Glutamatergic neuron (in vitro differentiated cells): Measurements from ENCODE around the gene IFNGR2. TPM values are rescaled to one million over a fixed set of nuclear protein-coding genes. Genes with fewer than 3 reads are reported as not detected.

ENCODE experiments used
- DNase-seq: peaks from one replicate; pipeline ENCODE4 v3.0.0; 2022
- H3K27ac Mint-ChIP-seq: one replicate; pipeline ENCODE4 v1.8.0; 2020; ENCODE audit warnings: mild to moderate bottlenecking, mixed read lengths, inconsistent platforms; ENCODE audit not compliant: unreplicated experiment
- H3K27me3 Mint-ChIP-seq: one replicate; pipeline ENCODE4 v1.8.0; 2020; ENCODE audit warnings: mild to moderate bottlenecking, moderate library complexity, mixed read lengths, inconsistent platforms; ENCODE audit not compliant: unreplicated experiment
- H3K36me3 Mint-ChIP-seq: one replicate; pipeline ENCODE4 v1.8.0; 2020; ENCODE audit warnings: mild to moderate bottlenecking, mixed read lengths, inconsistent platforms; ENCODE audit not compliant: unreplicated experiment
- H3K4me1 Mint-ChIP-seq: one replicate; pipeline ENCODE4 v1.8.0; 2020; ENCODE audit warnings: mild to moderate bottlenecking, low read depth, mixed read lengths, inconsistent platforms; ENCODE audit not compliant: unreplicated experiment
- H3K4me3 Mint-ChIP-seq: one replicate; pipeline ENCODE4 v1.8.0; 2020; ENCODE audit warnings: mild to moderate bottlenecking, mixed read lengths, inconsistent platforms; ENCODE audit not compliant: unreplicated experiment
- H3K9me3 Mint-ChIP-seq: one replicate; pipeline ENCODE4 v1.8.0; 2020; ENCODE audit warnings: mild to moderate bottlenecking, moderate library complexity, mixed read lengths, inconsistent platforms; ENCODE audit not compliant: unreplicated experiment
- total RNA-seq: library from RNA; stranded (reverse); fragmentation: NEBNext Ultra II Directional; extraction: Animal tissue kit (Norgen Biotek cat#: 25700); gene quantifications from one replicate; pipeline ENCODE4 v1.2.1, GENCODE V29; 2021; ENCODE audit not compliant: unreplicated experiment
- TF ChIP-seq, protein P1 (sequence below): fragments of 200-600 bp; sonication (generic); IDR thresholded peaks from one replicate; pipeline ENCODE4 v1.5.0; 2021; ENCODE audit not compliant: partially characterized antibody, unreplicated experiment

IFNGR2 gene
- total RNA-seq, 1 donor from 2014 or later = 9.6 TPM

- H3K27me3 Mint-ChIP-seq = peaks cover 2% of the 10 kb centered on the region
- TF ChIP-seq, protein P1, sequence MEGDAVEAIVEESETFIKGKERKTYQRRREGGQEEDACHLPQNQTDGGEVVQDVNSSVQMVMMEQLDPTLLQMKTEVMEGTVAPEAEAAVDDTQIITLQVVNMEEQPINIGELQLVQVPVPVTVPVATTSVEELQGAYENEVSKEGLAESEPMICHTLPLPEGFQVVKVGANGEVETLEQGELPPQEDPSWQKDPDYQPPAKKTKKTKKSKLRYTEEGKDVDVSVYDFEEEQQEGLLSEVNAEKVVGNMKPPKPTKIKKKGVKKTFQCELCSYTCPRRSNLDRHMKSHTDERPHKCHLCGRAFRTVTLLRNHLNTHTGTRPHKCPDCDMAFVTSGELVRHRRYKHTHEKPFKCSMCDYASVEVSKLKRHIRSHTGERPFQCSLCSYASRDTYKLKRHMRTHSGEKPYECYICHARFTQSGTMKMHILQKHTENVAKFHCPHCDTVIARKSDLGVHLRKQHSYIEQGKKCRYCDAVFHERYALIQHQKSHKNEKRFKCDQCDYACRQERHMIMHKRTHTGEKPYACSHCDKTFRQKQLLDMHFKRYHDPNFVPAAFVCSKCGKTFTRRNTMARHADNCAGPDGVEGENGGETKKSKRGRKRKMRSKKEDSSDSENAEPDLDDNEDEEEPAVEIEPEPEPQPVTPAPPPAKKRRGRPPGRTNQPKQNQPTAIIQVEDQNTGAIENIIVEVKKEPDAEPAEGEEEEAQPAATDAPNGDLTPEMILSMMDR = no peak
Observed at GRCh38 chr21:33401630-33401992, 1.6 kb upstream of the IFNGR2 start.

DNA sequence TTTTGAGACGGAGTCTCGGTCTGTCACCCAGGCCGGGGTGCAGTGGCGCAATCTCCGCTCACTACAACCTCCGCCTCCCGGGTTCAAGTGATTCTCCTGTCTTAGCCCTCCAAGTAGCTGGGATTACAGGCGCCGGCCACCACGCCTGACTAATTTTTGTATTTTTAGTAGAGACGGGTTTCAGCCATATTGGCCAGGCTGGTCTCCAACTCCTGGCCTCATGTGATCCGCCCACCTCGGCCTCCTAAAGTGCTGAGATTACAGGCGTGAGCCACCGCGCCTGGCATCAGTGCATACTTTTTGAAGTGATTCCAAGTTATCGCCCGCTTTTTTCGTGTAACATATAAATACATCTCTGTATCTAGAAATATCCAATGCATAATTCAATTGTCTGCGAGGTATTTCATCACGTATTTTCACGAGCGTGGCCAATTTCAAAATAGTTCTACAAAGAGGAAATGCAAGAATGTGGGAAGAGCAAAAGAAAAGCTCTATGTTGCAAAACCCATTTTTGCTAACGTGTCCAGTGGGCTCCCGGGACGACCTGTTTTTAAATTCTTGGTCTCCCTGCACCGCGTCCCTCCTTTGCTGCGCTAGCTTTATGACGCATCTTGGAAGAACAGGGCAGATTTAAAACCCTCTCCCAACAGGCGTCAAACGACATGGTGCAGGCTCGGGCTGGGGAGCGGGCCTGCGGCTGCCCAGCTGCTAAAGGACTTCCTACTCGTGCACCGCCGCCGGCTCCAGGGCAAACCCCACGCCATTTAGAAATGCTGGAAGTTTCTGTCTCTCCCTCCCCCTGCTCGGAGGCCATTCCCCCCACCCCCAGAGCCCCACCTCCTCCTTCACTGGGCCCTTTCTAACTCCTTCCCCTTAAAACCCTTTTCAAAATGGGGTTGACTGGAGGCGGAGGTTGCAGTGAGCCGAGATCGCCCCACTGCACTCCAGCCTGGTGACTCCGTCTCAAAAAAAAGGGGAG is 923 bp upstream of the IFNGR2 start:
- TF ChIP-seq, protein P1 = no peak
- Mint-ChIP-seq H3K27me3 (peaks cover 2% of the 10 kb centered on the region), H3K27ac (no peak overlapping the region), H3K4me1 (peaks cover 2% of the 10 kb centered on the region), H3K4me3 (peak overlapping the region; percentile 52), H3K9me3 (peaks cover 11% of the 10 kb centered on the region), H3K36me3 (no peaks in the 10 kb centered on the region)
- DNase-seq = peak; percentile 38

More at GRCh38 chr21:33401630-33401992, 1.6 kb upstream of the IFNGR2 start:
- Mint-ChIP-seq H3K9me3 (peaks cover 11% of the 10 kb centered on the region), H3K4me1 (peaks cover 2% of the 10 kb centered on the region), H3K36me3 (no peaks in the 10 kb centered on the region), H3K4me3 (no peak overlapping the region), H3K27ac (no peak overlapping the region)
- no peak for DNase-seq

DNA sequence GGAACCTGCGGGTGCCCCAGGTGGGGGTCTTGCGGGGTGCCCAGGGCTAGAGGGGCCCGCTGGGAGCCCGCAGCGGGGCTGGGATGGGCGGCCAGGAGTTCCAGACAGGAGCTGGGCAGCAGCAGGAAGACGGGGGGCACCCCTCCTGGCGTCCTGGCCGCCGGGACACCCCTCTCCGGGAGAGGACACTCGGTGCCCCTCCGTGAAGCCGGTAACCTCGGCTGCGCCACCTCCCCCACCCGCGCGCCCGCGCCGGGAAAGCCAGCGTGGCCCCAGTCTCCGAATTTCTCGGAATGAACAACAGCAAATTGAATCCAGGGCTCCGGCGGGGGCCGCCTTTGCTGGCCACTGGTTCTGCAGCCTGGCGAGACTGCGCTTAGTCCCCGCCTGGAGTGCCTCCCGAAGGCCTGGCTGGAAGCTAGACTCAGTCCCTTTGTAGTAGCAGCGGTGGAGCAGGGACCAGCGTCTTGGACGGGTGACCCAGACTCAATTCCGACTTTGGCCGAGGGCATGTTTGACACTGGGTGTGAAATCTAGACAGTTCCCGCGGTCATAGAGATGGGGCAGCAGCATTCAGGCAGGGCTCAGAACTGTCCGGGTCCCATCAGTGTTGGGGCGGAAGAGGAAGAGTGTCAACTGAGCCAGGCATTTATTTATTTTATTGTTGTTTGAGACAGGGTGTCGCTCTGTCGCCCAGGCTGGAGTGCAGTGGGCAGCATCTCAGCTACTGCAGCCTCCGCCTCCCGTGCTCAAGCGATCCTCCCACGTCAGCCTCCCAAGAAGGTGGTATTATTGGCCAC is 773 bp downstream of the IFNGR2 start:
- peak overlapping the region; percentile 85 for H3K27ac Mint-ChIP-seq
- H3K4me1 Mint-ChIP-seq = peaks cover 2% of the 10 kb centered on the region
- peak overlapping the region; percentile 92 for H3K4me3 Mint-ChIP-seq
- H3K9me3 Mint-ChIP-seq = peaks cover 6% of the 10 kb centered on the region
- TF ChIP-seq, protein P1 = no peak
- no peaks in the 10 kb centered on the region for H3K36me3 Mint-ChIP-seq
- DNase-seq = peak; percentile 72
- H3K27me3 Mint-ChIP-seq = peaks cover 2% of the 10 kb centered on the region

DNA sequence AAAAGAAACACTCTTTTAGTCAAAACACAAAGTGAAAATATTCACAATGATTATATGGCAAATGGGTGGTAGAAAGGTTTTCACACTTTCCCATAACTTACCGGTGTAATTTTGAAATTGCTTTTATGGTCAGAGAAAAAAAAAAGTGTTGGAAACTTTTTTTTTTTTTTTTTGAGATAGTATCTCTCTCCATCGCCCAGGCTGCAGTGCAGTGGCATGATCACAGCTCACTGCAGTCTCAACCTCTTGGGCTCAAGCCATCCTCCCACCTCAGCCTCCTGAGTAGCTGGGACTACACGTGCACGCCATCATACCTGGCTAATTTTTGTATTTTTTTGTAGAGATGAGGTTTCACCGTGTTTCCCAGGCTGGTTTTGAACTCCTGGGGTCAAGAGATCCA is 3.3 kb downstream of the IFNGR2 start:
- H3K36me3 Mint-ChIP-seq = no peaks in the 10 kb centered on the region
- TF ChIP-seq, protein P1 = no peak
- DNase-seq = no peak
- H3K27me3 Mint-ChIP-seq = no peaks in the 10 kb centered on the region
- peaks cover 6% of the 10 kb centered on the region for H3K9me3 Mint-ChIP-seq
- H3K4me3 Mint-ChIP-seq = no peak overlapping the region
- no peak overlapping the region for H3K27ac Mint-ChIP-seq
- peaks cover 2% of the 10 kb centered on the region for H3K4me1 Mint-ChIP-seq
